Adrenal gland (tissue), 12 donors: ENCODE results near the gene SARS1. TPM values are rescaled to one million over a fixed set of nuclear protein-coding genes. Genes with fewer than 3 reads are reported as not detected.

Source experiments
- DNase-seq, 7 donors: peaks; one replicate each; pipeline ENCODE4 v3.0.0-alpha.2; 2019 to 2020
- H3K27ac ChIP-seq, 5 donors: fragments of 200-600 bp; sonication (generic) in 4 of 5; 1 replicate in 3 of 5; 2 replicates in 2 of 5; pipeline versions ENCODE4 v1.5.1 to v1.8.0; 2016 to 2020; ENCODE audit warnings: mild to moderate bottlenecking in 1 of 5
- H3K27me3 ChIP-seq: fragments of 200-600 bp; 2 replicates; pipeline ENCODE4 v1.8.0; 2021
- H3K36me3 ChIP-seq, 2 donors: fragments of 200-600 bp; replicated peaks in 1 of 2; 1 replicate in 1 of 2; 2 replicates in 1 of 2; pipeline versions ENCODE4 v1.5.1 to v1.8.0; 2018 to 2022
- H3K4me1 ChIP-seq, 2 donors: fragments of 200-600 bp; replicated peaks in 1 of 2; 1 replicate in 1 of 2; 2 replicates in 1 of 2; pipeline versions ENCODE4 v1.5.1 to v1.8.0; 2018 to 2021
- H3K4me3 ChIP-seq, 4 donors: fragments of 200-600 bp; sonication (generic) in 3 of 4; one replicate each; pipeline ENCODE4 v1.5.1; 2016 to 2018
- H3K9me3 ChIP-seq, 3 donors: fragments of 200-600 bp; sonication (generic) in 1 of 3; replicated peaks in 1 of 3; 1 replicate in 2 of 3; 2 replicates in 1 of 3; pipeline versions ENCODE4 v1.5.1 to v1.8.0; 2016 to 2021
- POLR2A ChIP-seq, 2 donors: fragments of 450-650 bp; IDR thresholded peaks; one replicate each; pipeline ENCODE4 v1.6.1; 2017; ENCODE audit warnings: antibody characterized with exemption in 2 of 2, mild to moderate bottlenecking in 2 of 2, moderate library complexity in 1 of 2
- WGBS, 4 donors: extraction: QIAGEN DNeasy Blood & Tissue Kit in 2 of 4; methylation state at CpG; one replicate each; pipeline versions ENCODE4 v1.1.5 to v1.1.7; 2013 to 2017; 5-methylcytosine and 5-hydroxymethylcytosine counted together
- intact Hi-C, 2 donors: fragments of 100-400 bp; cut with DNase I; formaldehyde crosslinking; loops; one replicate each; pipeline versions ENCODE4 v1.14.1 to v1.15.0; 2022 to 2023
- polyA plus RNA-seq, 3 donors: library from polyadenylated mRNA; stranded (reverse); fragments of 200-250 nt in 2 of 3; fragments of 350-450 nt in 1 of 3; fragmentation: Illumina TruSeq in 1 of 3; extraction: RNeasy Lipid Tissue Mini Kit (QIAGEN cat#74804) in 1 of 3; gene quantifications; one replicate each; pipeline ENCODE4 v1.2.3, GENCODE V29; 2013 to 2014
- total RNA-seq, 9 donors: library from RNA; depleted of rRNA in 4 of 9; stranded (reverse); fragments of >200 nt in 4 of 9; fragments of 120-200 nt in 1 of 9; fragmentation: NEBNext Ultra II Directional in 1 of 9; extraction: Animal tissue kit (Norgen Biotek cat#: 25700) in 1 of 9; gene quantifications; one replicate each; pipeline versions ENCODE4 v1.1.0 to v1.2.4, GENCODE V29; 2013 to 2023
- TF ChIP-seq, protein P1 (sequence below), 6 experiments: fragments of 450-650 bp in 4 of 6; fragments of 200-600 bp in 2 of 6; sonication (generic) in 1 of 6; IDR thresholded peaks; 1 replicate in 5 of 6; 2 replicates in 1 of 6; pipeline versions ENCODE4 v1.5.1 to v1.8.0; 2016 to 2021; ENCODE audit warnings: antibody characterized with exemption in 6 of 6, mild to moderate bottlenecking in 2 of 6, moderate library complexity in 1 of 6
- donor health status: healthy with polysubstance abuse.
- donor health status: Bipolar disorder and iron deficiency.
- donor health status: DM: yes; HTN: yes; CAD: no.
- donor health status: DM: no; HTN: no; CAD: no.
- donor health status: DM: no; HTN: no; CAD: no.
- donor health status: DM: yes; HTN: yes; CAD: no.

Gene SARS1
- total and polyA plus RNA-seq, 12 donors = 64.3 to 216 (median 152) TPM

DNA sequence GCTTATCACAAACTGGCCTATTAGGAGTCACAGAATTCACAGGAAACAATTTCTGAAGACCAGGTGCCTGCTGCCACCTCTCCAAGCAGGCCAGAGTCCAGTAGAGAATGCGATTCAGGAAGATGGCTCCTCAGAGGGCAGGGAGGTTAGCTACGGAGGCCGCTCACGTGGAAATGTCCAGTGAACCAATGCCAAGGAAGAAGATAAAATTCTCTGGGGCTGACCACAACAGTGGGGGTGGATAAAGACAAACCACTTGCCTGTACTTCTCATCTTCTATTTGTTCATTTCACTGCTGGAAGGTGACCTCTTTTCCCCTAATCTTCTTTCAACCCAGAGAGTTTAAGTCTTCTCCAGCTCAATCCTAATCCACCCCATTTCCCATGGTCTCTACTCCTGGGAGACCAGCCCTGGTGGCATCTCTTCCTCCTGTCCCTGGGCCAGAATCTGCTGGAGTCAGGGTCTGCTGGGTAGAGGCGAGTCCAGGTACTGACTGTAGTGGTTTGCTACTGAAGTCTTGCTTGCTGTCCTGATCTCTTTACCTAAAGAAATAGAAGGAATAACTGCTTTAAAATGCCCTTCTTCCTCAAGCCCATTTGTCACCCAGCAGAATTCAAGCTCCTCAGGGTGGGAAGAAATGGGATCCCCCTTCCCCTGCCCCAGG lies 66.0 kb downstream of the SARS1 start:
- whole genome bisulfite sequencing, 4 donors = 87 to 98% (median 90%) methylated on average over 5 of the region's 5 CpGs
- peaks cover 0 to 21% of the 10 kb centered on the region in 2 donors for H3K4me1 ChIP-seq
- intact Hi-C loops = loop anchor here (10.0 kb wide), 1 partner anchor 255 kb away; the partner anchor contains the start of gene GPR61 (in 2 of the 2)

GRCh38 chr1:109280862-109281261 lies 67.1 kb downstream of the SARS1 start:
- Histone ChIP-seq H3K36me3 (no peaks in the 10 kb centered on the region), H3K27me3 (no peaks in the 10 kb centered on the region), H3K27ac (no peak overlapping the region), H3K9me3 (no peaks in the 10 kb centered on the region), H3K4me3 (no peak overlapping the region), H3K4me1 (peaks cover 0 to 21% of the 10 kb centered on the region in 2 donors)
- no peak for TF ChIP-seq POLR2A (IDR thresholded peaks at IDR 0.05)
- TF ChIP-seq, protein P1, sequence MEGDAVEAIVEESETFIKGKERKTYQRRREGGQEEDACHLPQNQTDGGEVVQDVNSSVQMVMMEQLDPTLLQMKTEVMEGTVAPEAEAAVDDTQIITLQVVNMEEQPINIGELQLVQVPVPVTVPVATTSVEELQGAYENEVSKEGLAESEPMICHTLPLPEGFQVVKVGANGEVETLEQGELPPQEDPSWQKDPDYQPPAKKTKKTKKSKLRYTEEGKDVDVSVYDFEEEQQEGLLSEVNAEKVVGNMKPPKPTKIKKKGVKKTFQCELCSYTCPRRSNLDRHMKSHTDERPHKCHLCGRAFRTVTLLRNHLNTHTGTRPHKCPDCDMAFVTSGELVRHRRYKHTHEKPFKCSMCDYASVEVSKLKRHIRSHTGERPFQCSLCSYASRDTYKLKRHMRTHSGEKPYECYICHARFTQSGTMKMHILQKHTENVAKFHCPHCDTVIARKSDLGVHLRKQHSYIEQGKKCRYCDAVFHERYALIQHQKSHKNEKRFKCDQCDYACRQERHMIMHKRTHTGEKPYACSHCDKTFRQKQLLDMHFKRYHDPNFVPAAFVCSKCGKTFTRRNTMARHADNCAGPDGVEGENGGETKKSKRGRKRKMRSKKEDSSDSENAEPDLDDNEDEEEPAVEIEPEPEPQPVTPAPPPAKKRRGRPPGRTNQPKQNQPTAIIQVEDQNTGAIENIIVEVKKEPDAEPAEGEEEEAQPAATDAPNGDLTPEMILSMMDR (IDR thresholded peaks at IDR 0.05) = no peak
- 93 to 97% (median 95%) methylated on average over 6 to 12 of the region's 12 CpGs for WGBS, 4 donors
- peak in 2 of 7 donors; percentile 16 for DNase-seq
- intact Hi-C loops = no loop called here

More for the DNA sequence above, 66.0 kb downstream of the SARS1 start:
- Histone ChIP-seq H3K9me3 (no peaks in the 10 kb centered on the region), H3K36me3 (no peaks in the 10 kb centered on the region), H3K27me3 (no peaks in the 10 kb centered on the region), H3K27ac (no peak overlapping the region), H3K4me3 (no peak overlapping the region)
- TF ChIP-seq, protein P1 (IDR thresholded peaks at IDR 0.05) = no peak
- no peak for TF ChIP-seq POLR2A (IDR thresholded peaks at IDR 0.05)
- no peak for DNase-seq

DNA sequence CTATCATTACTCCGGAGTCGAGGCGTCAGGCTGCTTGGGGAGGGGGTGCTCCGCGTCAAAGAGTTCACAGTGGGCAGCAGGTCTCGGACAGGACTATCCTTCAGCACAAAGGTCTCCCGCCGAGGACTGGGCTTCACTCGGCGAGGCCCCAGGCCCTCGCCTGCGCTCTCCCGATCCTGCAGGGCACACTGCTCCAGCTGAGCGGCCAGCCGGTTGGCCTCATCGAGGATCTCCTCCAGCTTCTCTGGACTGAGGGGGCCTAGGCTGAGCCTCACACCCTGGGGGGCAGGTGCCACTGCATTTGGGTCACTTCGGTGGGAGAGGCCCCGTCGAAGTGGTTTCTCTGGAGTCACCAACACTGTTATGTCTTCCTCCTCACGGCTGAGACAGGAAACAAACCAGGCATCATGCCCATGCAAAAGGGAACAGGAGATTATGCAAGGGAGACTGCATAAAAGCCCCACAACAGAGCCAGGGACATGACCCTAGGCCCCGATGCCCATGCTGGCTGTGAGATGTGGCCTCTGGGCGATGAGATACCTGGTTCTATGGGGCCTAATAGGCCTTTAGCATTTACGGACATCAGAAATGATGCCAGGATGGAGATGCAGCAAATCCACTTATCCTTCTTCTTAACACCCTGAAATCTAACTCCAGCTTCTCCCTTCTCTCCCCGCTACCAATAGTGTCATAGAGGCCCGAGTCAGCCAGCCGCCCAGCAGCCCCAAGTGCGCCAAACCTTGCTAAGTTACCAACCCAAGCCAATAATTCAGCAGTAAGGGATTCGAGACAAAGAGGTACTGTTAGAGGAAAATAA lies 68.2 kb downstream of the SARS1 start:
- Histone ChIP-seq H3K36me3 (no peaks in the 10 kb centered on the region), H3K27me3 (no peaks in the 10 kb centered on the region), H3K27ac (peak overlapping the region in 1 of 5 donors; percentile 3), H3K9me3 (no peaks in the 10 kb centered on the region), H3K4me1 (peaks cover 0 to 21% of the 10 kb centered on the region in 2 donors), H3K4me3 (peak overlapping the region in 1 of 4 donors; percentile 69)
- 67 to 72% (median 70%) methylated on average over 28 of the region's 28 CpGs for WGBS, 4 donors
- intact Hi-C loops = no loop called here
- DNase-seq = peak in 3 of 7 donors; percentile 21 to 24 (median 23)
- TF ChIP-seq, protein P1 (IDR thresholded peaks at IDR 0.05) = no peak
- no peak for TF ChIP-seq POLR2A (IDR thresholded peaks at IDR 0.05)

DNA sequence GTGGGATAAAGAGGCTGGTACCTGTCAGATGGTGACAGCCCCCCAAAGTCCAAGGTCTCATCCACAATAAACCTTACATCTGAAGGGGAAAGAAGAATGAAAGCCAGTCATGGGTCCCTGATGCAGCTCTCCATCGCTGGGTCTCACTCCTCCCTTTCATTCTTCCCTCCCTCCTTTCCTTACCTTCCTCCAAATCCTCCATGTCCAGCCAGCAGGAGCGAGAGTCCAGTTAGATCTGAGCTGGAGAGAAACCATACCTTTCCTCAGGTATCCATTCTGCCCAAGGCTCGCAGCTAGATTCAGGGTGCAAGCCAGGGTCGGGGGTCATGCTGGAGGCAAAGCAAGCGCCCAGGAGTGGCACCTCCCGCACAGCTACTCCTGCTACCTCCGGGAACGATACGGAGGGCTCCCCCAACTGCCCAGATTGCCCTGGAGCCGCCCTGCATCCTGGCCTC lies 68.8 kb downstream of the SARS1 start:
- H3K9me3 ChIP-seq = no peaks in the 10 kb centered on the region
- H3K27ac ChIP-seq = peak overlapping the region in 2 of 5 donors; percentile 92 to 94
- intact Hi-C loops = no loop called here
- peaks cover 0 to 17% of the 10 kb centered on the region in 2 donors for H3K4me1 ChIP-seq
- peak overlapping the region in 2 of 4 donors; percentile 33 to 69 for H3K4me3 ChIP-seq
- H3K36me3 ChIP-seq = no peaks in the 10 kb centered on the region
- DNase-seq = no peak
- 4 to 14% (median 11%) methylated on average over 9 to 10 of the region's 10 CpGs for WGBS, 4 donors
- TF ChIP-seq, protein P1 (IDR thresholded peaks at IDR 0.05) = no peak
- no peak for TF ChIP-seq POLR2A (IDR thresholded peaks at IDR 0.05)
- H3K27me3 ChIP-seq = no peaks in the 10 kb centered on the region
